Stimulated activated CD8-positive, alpha-beta memory T cell treated with anti-CD3 and anti-CD28 coated beads, Interleukin-4, amount 100 ng/mL, for 1 hour (primary cell): ENCODE results near the gene PKP4.

Source experiments
- DNase-seq, 2 donors: peaks; one replicate each; pipeline ENCODE4 v3.0.0-alpha.2; 2020; ENCODE audit warnings: low read depth in 2 of 2, low spot score in 1 of 2

The PKP4 gene

DNA sequence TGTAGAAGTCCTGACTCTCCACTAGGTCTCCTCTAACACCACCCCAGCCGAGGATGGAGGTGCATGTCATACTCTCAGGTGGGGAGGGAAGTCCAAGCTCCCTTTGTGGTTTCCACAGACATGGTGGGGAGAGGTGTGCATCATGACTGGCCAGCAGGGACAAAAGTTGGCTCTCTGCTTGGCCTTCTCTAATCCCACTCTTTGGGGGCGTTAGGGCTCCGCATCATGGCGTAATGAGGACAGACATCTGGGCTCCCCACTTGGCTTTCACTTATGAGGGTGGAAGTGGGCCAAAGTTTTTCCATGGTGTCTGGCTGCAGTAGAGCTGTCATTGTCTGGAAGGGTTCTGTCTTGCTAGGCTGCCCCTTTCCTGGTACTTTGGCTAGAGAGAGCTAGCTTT lies 257.7 kb downstream of the PKP4 start:
- no peak for DNase-seq

DNA sequence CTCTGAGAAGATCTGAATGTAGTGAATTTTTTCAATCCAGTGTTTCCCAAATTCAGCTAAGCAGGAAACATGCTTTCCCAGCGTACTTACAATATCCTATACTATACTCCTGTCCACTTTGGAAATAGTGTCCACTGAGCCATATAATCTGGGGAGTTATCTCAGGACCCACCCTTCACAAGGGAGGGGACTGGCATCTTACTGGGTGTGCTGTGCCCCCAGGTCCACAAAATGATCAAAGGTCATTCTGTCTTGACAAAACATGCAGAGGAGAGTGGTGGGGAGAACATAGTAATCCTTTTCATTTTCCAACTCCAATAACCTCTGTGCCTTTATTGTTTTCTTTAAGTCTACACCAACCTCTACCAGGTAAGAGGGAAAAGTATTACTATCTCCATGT lies 258.6 kb downstream of the PKP4 start:
- no peak for DNase-seq

DNA sequence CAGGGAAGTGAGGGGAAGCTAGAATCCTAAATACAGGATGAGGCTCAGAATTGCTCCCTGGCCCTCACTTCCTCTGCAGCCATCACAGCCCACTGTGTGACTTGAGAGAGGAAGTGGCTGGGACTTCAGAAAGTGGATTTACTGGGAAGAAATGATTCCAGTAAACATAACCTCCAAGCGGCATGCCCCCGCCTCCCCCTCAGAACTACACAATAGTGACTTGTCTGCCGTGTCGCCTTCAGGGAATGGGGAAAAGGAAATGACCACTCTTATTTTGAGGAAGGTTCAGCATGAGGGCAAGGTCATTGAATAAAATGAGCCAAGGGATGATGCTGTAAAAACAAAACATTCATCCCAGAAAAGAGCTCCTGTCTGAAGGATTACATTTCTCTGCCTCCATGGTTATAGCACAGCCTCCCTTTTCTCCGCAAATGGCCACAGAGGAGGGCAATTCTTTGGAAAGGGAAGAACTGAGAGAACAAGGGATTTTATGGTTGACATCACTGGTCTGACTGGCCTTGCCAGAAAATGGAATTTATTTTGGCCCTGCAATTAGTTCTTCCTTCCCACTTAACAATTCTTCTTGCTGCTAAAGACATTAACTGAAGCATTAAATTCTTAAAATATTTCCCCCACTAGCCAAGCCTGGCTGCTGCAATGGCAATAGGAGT lies 259.5 kb downstream of the PKP4 start:
- DNase-seq = no peak

DNA sequence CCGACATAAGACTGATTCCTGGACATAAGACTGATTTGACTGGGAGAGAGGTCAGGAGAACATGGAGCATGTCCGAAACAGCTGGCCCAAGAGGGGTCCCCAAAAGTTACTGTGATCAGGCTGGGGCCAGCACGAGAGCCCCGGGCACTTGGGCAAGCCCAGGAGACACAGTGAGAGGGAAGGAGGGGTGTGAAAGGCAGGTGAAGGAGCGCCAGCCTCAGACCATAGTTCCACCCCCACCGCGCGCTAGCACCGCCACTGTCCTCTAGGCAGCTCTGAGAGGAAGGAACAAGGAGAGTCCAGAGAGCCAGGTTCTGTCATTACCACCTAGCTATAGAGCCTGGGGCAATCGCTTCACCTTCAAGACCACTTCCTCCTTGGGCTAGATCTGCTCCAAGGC lies 260.2 kb downstream of the PKP4 start:
- no peak for DNase-seq

- no peak for DNase-seq
These were observed 260.8 kb downstream of the PKP4 start for GRCh38 chr2:158717366-158718195.

GRCh38 chr2:158718196-158718585 lies 261.4 kb downstream of the PKP4 start:
- DNase-seq = no peak

- no peak for DNase-seq
These were observed 262.1 kb downstream of the PKP4 start for GRCh38 chr2:158718851-158719250.

GRCh38 chr2:158719403-158719802 lies 262.7 kb downstream of the PKP4 start:
- no peak for DNase-seq

- DNase-seq = no peak
These were observed 265.7 kb downstream of the PKP4 start for GRCh38 chr2:158722266-158723105.

GRCh38 chr2:158723181-158723838 lies 266.6 kb downstream of the PKP4 start:
- no peak for DNase-seq

DNA sequence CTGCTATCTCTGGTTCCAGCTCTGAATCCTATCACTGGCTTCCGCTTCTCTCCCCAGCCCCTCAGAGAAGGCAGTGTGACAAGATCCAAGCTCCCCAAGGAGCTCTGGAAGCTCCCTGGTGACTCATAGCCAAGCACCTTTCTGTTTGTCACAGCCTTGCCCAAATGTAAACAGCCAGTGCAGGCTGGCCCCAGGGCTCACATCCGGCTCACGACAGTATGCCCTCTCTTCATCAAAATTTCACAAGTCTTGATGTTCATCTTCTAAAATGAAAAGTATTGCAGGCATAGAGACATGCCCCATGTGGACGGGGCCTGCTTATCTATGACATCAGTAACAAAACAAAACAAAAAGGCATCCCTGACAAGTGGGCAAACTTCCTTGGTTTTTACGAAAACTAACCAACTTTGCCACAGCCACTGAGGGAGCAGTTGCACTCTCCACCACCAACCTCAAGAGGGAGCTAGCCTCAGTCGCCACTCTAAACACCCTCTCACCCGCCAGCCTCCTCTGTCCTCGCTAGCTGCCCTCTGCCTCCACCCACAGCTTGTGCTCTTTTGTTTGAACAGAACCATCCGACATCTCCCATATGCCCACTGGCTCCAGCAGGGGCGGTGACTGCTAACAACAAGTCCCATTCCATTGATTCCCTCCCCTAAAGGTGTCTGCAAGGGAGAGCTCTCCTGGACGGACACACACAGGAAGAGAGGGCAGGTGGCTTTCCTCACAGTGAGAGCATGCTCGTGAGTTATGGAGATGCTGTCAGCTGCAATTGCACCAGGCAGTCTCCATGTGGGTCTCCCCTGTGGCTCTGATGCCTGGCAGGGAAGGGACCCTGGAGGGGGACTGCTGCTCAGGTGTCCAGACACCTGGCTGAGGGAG lies 267.4 kb downstream of the PKP4 start:
- DNase-seq = no peak

- DNase-seq = no peak
These were observed 268.1 kb downstream of the PKP4 start for GRCh38 chr2:158724803-158725381.

DNA sequence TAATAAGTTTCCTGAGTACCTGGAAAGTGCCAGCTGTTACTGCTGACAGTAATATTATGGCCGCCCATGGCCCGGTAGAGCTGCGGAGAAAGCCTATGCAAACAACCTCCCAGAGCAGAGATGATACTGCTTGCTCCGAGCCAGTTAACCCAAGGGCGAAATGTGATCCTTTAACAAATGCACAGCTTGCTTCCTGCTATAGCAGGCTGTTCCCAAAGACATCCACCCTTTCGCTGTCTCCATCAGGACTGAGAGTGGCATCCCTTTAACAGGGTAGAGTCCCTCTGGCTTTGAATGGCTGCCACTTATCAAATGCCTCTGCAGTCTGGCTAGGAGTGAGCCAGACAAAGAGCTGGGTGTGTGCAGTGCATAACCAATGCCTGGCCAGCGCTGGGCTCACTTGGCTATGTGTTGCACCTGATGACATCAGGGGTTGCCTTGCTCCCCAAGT lies 268.7 kb downstream of the PKP4 start:
- no peak for DNase-seq

- DNase-seq = no peak
These were observed 270.3 kb downstream of the PKP4 start for GRCh38 chr2:158726911-158727592.

DNA sequence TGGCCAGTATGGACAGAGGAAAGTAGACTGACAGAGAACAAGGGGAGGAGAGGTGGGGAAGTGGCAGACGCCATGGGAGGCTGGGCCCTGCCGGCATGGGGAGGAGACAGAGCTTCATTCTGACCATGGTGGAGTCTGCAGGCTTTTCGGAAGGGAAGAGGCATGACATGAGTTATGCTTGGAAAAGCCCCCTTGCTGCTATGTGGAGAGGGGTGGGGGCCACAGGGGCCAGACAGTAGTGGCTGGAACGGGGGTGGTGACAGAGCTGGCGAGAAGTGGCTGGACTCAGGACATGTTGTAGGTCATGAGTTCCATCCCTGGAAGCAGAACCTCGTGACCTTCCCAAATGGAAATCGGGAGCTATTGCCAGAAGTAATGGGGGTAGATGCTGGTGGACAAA lies 271.7 kb downstream of the PKP4 start:
- DNase-seq = no peak

- no peak for DNase-seq
These were observed 272.7 kb downstream of the PKP4 start for GRCh38 chr2:158729451-158729850.

GRCh38 chr2:158729873-158730620 lies 273.3 kb downstream of the PKP4 start:
- DNase-seq = no peak

GRCh38 chr2:158730621-158731140 lies 273.9 kb downstream of the PKP4 start:
- DNase-seq = no peak
